GM06990 (cell line): ENCODE data around the gene PANK2.
"Not testable (repeated sequence)": the region's sequence is repeated elsewhere in the genome, so short reads cannot be mapped to it uniquely, and the experiment has no call there.

Experiments used
- DNase-seq: peaks from one replicate; pipeline ENCODE4 v3.0.0-alpha.2; 2011; ENCODE audit not compliant: insufficient read length; ENCODE audit errors: extremely low read depth
- H3K27me3 ChIP-seq: replicated peaks from 2 replicates; pipeline ENCODE4 v1.6.0; 2011; ENCODE audit warnings: low read length; ENCODE audit not compliant: control insufficient read depth, insufficient read depth
- H3K36me3 ChIP-seq: 2 replicates; pipeline ENCODE4 v1.5.1; 2011; ENCODE audit warnings: low read length; ENCODE audit not compliant: control insufficient read depth, insufficient read depth
- H3K4me3 ChIP-seq: replicated peaks from 2 replicates; pipeline ENCODE4 v1.5.1; 2011; ENCODE audit warnings: low read depth, mild to moderate bottlenecking, control low read depth, low read length
- CTCF ChIP-seq: IDR thresholded peaks from 2 replicates; pipeline ENCODE4 v1.5.1; 2011; ENCODE audit warnings: low read length, control low read depth, mild to moderate bottlenecking, inconsistent platforms; ENCODE audit not compliant: insufficient read depth, poor library complexity, severe bottlenecking

PANK2 gene

GRCh38 chr20:3888622-3889488, at the start of gene PANK2:
Gene PANK2 (plus strand): TSS chr20:3889387.
- Histone ChIP-seq H3K4me3 (peak within 1 kb of the TSS; percentile 96), H3K27me3 (no peaks in the 10 kb centered on the region), H3K36me3 (no peaks in the 10 kb centered on the region; the same call in 1 of the 2 replicates)
- TF ChIP-seq CTCF = peak; percentile 32
- DNase-seq = peak; percentile 98

GRCh38 chr20:3840201-3840600, 49.0 kb upstream of the PANK2 start:
- H3K4me3 ChIP-seq, H3K27me3 ChIP-seq, DNase-seq, H3K36me3 ChIP-seq: not testable (repeated sequence)

GRCh38 chr20:3842348-3842930, 46.7 kb upstream of the PANK2 start:
- Histone ChIP-seq H3K4me3 (no peak overlapping the region), H3K27me3 (no peaks in the 10 kb centered on the region), H3K36me3 (no peaks in the 10 kb centered on the region)
- no peak for DNase-seq
- TF ChIP-seq CTCF = no peak

- no peak overlapping the region for H3K4me3 ChIP-seq
- H3K36me3 ChIP-seq = no peaks in the 10 kb centered on the region
- no peak for DNase-seq
- H3K27me3 ChIP-seq = no peaks in the 10 kb centered on the region
- TF ChIP-seq CTCF = no peak
Measured at GRCh38 chr20:3843490-3843889, 45.7 kb upstream of the PANK2 start.

GRCh38 chr20:3843990-3844619, 45.1 kb upstream of the PANK2 start:
- not testable (repeated sequence) for H3K36me3 ChIP-seq, H3K4me3 ChIP-seq, DNase-seq

GRCh38 chr20:3846378-3846739, 42.8 kb upstream of the PANK2 start:
- peak overlapping the region; percentile 96 for H3K4me3 ChIP-seq
- no peak for DNase-seq
- no peaks in the 10 kb centered on the region for H3K36me3 ChIP-seq
- TF ChIP-seq CTCF = no peak
- no peaks in the 10 kb centered on the region for H3K27me3 ChIP-seq

More at GRCh38 chr20:3843990-3844619, 45.1 kb upstream of the PANK2 start:
- H3K27me3 ChIP-seq = not testable (repeated sequence)
